ENCODE measurements around the gene SLC6A20.

DNA sequence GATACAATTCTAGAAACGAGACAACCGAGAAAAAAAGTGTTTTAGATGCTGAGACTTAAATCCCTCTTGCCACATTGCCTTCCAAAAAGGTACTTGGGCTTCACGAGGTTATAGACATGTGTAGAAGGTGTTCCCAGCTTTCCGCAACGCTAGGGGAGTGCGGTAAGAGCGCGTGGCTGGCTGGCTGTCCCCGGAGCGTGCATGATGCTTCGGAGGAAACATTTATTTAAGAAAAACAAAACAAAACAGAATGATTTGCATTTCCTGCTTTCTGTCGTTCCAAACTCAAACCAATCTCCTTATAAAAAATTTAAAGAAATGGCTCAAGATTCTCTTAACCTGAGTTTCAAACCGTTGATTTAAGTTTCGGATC is 841 bp downstream of the SLC6A20 start:
- TF ChIP-seq RAD21 (IDR thresholded peaks at IDR 0.05) (no peak), EGR1 (IDR thresholded peaks at IDR 0.05; ENCODE audit: low read depth in 2 of 2) (no peak), JUND (IDR thresholded peaks at IDR 0.05) (no peak)
- TF ChIP-seq, protein P1, sequence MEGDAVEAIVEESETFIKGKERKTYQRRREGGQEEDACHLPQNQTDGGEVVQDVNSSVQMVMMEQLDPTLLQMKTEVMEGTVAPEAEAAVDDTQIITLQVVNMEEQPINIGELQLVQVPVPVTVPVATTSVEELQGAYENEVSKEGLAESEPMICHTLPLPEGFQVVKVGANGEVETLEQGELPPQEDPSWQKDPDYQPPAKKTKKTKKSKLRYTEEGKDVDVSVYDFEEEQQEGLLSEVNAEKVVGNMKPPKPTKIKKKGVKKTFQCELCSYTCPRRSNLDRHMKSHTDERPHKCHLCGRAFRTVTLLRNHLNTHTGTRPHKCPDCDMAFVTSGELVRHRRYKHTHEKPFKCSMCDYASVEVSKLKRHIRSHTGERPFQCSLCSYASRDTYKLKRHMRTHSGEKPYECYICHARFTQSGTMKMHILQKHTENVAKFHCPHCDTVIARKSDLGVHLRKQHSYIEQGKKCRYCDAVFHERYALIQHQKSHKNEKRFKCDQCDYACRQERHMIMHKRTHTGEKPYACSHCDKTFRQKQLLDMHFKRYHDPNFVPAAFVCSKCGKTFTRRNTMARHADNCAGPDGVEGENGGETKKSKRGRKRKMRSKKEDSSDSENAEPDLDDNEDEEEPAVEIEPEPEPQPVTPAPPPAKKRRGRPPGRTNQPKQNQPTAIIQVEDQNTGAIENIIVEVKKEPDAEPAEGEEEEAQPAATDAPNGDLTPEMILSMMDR (IDR thresholded peaks at IDR 0.05; ENCODE audit: low read depth, low read length, missing input control), result no peak
